OCI-LY7 (cell line): Measurements from ENCODE around the gene NRAP. TPM values are rescaled to one million over a fixed set of nuclear protein-coding genes. Genes with fewer than 3 reads are reported as not detected.

Experiments
- BruUV-seq: library from RNA; stranded (reverse); fragments of 400-500 nt; replicated peaks from 2 replicates; lab custom pipeline; 2021; lab: Mats Ljungman, UMichigan
- CTCF ChIA-PET: fragments of 300-600 bp; sonication (Branson Sonifier 250); formaldehyde crosslinking; loops from one replicate; lab custom pipeline; 2022; ENCODE audit warnings: antibody characterized with exemption; ENCODE audit not compliant: unreplicated experiment; lab: Charles Lee
- POLR2A ChIA-PET: fragments of 300-600 bp; sonication (Branson Sonifier 250); formaldehyde crosslinking; loops from one replicate; lab custom pipeline; 2022; ENCODE audit warnings: antibody characterized with exemption; lab: Charles Lee
- DNase-seq: peaks from one replicate; pipeline ENCODE4 v3.0.0-alpha.2; 2015; ENCODE audit warnings: low spot score
- H2AFZ ChIP-seq: fragments of 200-600 bp; sonication (generic), shearing (Covaris generic); 2 replicates; pipeline ENCODE4 v1.6.1; 2014; ENCODE audit warnings: mild to moderate bottlenecking, antibody characterized with exemption, low read length, moderate library complexity
- H3K27ac ChIP-seq: fragments of 200-600 bp; sonication (generic); 2 replicates; pipeline ENCODE4 v1.5.1; 2014; ENCODE audit warnings: mixed run types, low read depth, mild to moderate bottlenecking, moderate library complexity, low read length, inconsistent platforms; ENCODE audit not compliant: poor library complexity, severe bottlenecking
- H3K36me3 ChIP-seq: fragments of 200-600 bp; sonication (generic); 2 replicates; pipeline ENCODE4 v1.6.1; 2014; ENCODE audit warnings: mild to moderate bottlenecking, antibody characterized with exemption, low read length, moderate library complexity, mixed read lengths; ENCODE audit not compliant: insufficient read depth
- H3K4me1 ChIP-seq: fragments of 200-600 bp; sonication (generic); 2 replicates; pipeline ENCODE4 v1.5.1; 2014; ENCODE audit warnings: mild to moderate bottlenecking, low read length; ENCODE audit not compliant: insufficient read depth, poor library complexity, severe bottlenecking
- H3K4me2 ChIP-seq: fragments of 200-600 bp; sonication (generic); 2 replicates; pipeline ENCODE4 v1.6.1; 2014; ENCODE audit warnings: mild to moderate bottlenecking, low read length
- H3K4me3 ChIP-seq: fragments of 200-600 bp; sonication (generic); 2 replicates; pipeline ENCODE4 v1.5.1; 2014; ENCODE audit warnings: mild to moderate bottlenecking, low read depth, low read length; ENCODE audit not compliant: poor library complexity, severe bottlenecking
- H3K79me2 ChIP-seq: fragments of 200-600 bp; sonication (generic); 2 replicates; pipeline ENCODE4 v1.6.1; 2016; ENCODE audit warnings: low read depth, mild to moderate bottlenecking, low read length, moderate library complexity, mixed read lengths; ENCODE audit not compliant: insufficient read depth
- H3K9me2 ChIP-seq: fragments of 200-600 bp; sonication (generic); 2 replicates; pipeline ENCODE4 v1.6.1; 2016; ENCODE audit warnings: mild to moderate bottlenecking, low read length, mixed read lengths; ENCODE audit not compliant: insufficient read depth
- H3K9me3 ChIP-seq: fragments of 200-600 bp; sonication (generic); 2 replicates; pipeline ENCODE4 v1.6.1; 2014; ENCODE audit warnings: mild to moderate bottlenecking, mixed run types, low read length, mixed read lengths
- H4K20me1 ChIP-seq: fragments of 200-600 bp; sonication (generic); 2 replicates; pipeline ENCODE4 v1.6.1; 2014; ENCODE audit warnings: mild to moderate bottlenecking, antibody characterized with exemption, low read length, moderate library complexity, mixed read lengths; ENCODE audit not compliant: insufficient read depth
- EZH2phosphoT487 ChIP-seq: fragments of 200-600 bp; sonication (generic); IDR thresholded peaks from 2 replicates; pipeline ENCODE4 v1.6.1; 2018; ENCODE audit warnings: low read depth, borderline replicate concordance, mild to moderate bottlenecking, mixed run types, antibody characterized with exemption, low read length, moderate library complexity, mixed read lengths
- intact Hi-C: fragments of 100-400 bp; cut with micrococcal nuclease; formaldehyde crosslinking; loops from one replicate; pipeline ENCODE4 v1.10.0; 2022; ENCODE audit not compliant: unreplicated experiment
- total RNA-seq, 2 experiments: library from RNA; depleted of rRNA in 1 of 2; stranded (reverse); fragments of >200 nt in 1 of 2; shearing (Covaris generic) in 1 of 2; gene quantifications; 2 replicates each; pipeline ENCODE4 v1.2.3, GENCODE V29; 2014 to 2022
- TF ChIP-seq, protein P1 (sequence below): fragments of 200-600 bp; sonication (generic); conservative IDR thresholded peaks from 2 replicates; pipeline ENCODE4 v1.5.1; 2014; ENCODE audit warnings: mild to moderate bottlenecking, antibody characterized with exemption, low read length, moderate library complexity, mixed read lengths

Gene NRAP
- total RNA-seq, 2 experiments from 2014 or later: not detected

DNA sequence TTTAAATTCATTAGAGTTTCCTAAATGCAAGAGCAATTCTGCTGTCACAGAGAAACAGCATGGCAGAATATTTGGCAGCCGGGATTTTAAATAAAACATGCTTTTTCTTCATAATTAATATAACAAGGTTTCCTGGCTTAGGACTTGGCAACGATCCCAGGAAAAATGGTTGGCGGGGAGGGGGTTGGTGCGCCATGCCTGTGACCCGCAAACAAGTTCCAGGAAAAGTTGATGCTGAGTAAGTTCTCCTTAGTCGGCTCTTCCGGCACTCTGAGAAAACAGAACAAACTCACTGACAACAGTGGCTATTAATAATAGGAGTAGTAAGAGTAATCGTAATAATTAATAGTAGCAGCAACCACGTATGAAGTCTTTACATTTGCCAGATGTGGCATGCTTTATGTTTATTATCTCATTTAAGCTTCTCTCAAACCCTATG lies 106.4 kb downstream of the NRAP start:
- DNase-seq: no peak
- Histone ChIP-seq H3K9me3 (no peaks in the 10 kb centered on the region), H3K4me1 (no peaks in the 10 kb centered on the region), H3K27ac (no peak overlapping the region), H3K9me2 (no peaks in the 10 kb centered on the region), H3K36me3 (no peaks in the 10 kb centered on the region), H3K4me2 (no peak overlapping the region), H3K4me3 (no peak overlapping the region), H2AFZ (no peak overlapping the region), H3K79me2 (no peaks in the 10 kb centered on the region), H4K20me1 (no peaks in the 10 kb centered on the region)
- POLR2A ChIA-PET: no interaction called here
- TF ChIP-seq, protein P1, sequence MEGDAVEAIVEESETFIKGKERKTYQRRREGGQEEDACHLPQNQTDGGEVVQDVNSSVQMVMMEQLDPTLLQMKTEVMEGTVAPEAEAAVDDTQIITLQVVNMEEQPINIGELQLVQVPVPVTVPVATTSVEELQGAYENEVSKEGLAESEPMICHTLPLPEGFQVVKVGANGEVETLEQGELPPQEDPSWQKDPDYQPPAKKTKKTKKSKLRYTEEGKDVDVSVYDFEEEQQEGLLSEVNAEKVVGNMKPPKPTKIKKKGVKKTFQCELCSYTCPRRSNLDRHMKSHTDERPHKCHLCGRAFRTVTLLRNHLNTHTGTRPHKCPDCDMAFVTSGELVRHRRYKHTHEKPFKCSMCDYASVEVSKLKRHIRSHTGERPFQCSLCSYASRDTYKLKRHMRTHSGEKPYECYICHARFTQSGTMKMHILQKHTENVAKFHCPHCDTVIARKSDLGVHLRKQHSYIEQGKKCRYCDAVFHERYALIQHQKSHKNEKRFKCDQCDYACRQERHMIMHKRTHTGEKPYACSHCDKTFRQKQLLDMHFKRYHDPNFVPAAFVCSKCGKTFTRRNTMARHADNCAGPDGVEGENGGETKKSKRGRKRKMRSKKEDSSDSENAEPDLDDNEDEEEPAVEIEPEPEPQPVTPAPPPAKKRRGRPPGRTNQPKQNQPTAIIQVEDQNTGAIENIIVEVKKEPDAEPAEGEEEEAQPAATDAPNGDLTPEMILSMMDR: no peak
- TF ChIP-seq EZH2phosphoT487: no peak
- no TSS peak for BruUV-seq
- intact Hi-C loops: no loop called here
- CTCF ChIA-PET: no interaction called here

DNA sequence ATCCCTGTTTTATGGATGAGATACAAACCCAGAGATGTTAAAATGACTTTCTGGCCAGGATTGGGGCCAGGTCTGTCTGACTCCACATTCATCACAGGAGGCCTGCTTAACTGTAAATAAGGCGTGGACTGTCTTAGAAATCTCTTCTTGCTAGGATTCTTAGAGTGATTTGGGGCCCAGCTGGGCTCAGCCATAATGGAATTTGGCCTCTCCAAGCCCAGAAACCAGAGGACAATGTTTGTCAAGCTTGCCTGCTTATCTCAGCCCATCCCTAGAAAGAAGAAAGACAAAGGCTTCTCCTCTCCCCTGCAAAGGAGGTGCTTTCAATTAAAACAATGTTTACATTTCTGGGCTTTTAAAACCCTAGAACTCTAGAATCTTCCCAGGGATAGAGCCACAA lies 108.1 kb downstream of the NRAP start:
- intact Hi-C loops: no loop called here
- ChIA-PET CTCF (no interaction called here), POLR2A (interaction anchor here (0.9 to 1.1 kb wide), 2 partner anchors 14 kb away, joined by 3 to 4 read pairs; no protein-coding TSS in a partner anchor)
- Histone ChIP-seq H3K79me2 (no peaks in the 10 kb centered on the region), H3K27ac (no peak overlapping the region), H3K4me1 (no peaks in the 10 kb centered on the region), H3K4me2 (no peak overlapping the region), H4K20me1 (no peaks in the 10 kb centered on the region), H3K36me3 (no peaks in the 10 kb centered on the region), H2AFZ (no peak overlapping the region), H3K4me3 (no peak overlapping the region), H3K9me2 (no peaks in the 10 kb centered on the region), H3K9me3 (no peaks in the 10 kb centered on the region)
- BruUV-seq: no TSS peak
- DNase-seq: no peak
- TF ChIP-seq, protein P1: no peak
- TF ChIP-seq EZH2phosphoT487: no peak

DNA sequence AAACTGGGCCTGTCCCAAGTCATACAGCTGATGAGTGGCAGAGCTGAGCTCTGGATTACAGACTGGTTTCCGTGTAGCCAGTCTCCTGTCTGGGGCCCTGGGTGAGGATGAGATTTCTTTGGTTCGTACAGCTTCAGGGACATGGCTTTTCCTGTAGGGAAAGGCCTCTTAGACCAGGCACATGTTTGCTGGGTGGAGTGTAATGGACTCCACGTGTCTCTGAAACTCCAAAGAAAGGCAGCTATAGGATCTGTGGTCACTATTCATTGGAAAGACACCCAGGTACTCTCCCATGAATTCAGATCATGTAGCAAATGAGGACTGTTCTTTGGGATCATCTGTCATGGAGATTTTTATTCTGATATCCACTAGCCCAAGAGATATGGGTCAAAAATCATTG lies 108.6 kb downstream of the NRAP start:
- H3K27ac ChIP-seq: no peak overlapping the region
- H3K36me3 ChIP-seq: no peaks in the 10 kb centered on the region
- no peak for DNase-seq
- ChIA-PET POLR2A (no interaction called here), CTCF (no interaction called here)
- no peaks in the 10 kb centered on the region for H3K9me3 ChIP-seq
- H3K4me2 ChIP-seq: no peak overlapping the region
- no peaks in the 10 kb centered on the region for H3K4me1 ChIP-seq
- no peak for TF ChIP-seq EZH2phosphoT487
- TF ChIP-seq, protein P1: no peak
- no peak overlapping the region for H3K4me3 ChIP-seq
- no peaks in the 10 kb centered on the region for H4K20me1 ChIP-seq
- H2AFZ ChIP-seq: no peak overlapping the region
- H3K9me2 ChIP-seq: no peaks in the 10 kb centered on the region
- no TSS peak for BruUV-seq
- no peaks in the 10 kb centered on the region for H3K79me2 ChIP-seq
- intact Hi-C loops: no loop called here
